PC-9 (cell line): ENCODE results near the gene SLC15A1. TPM values are rescaled to one million over a fixed set of nuclear protein-coding genes. Genes with fewer than 3 reads are reported as not detected.

Experiments
- BruUV-seq: library from RNA; stranded (reverse); fragments of 400-500 nt; replicated peaks from 2 replicates; lab custom pipeline; 2021; lab: Mats Ljungman, UMichigan
- CTCF ChIA-PET: fragments of 300-600 bp; sonication (Branson Sonifier 250); formaldehyde crosslinking; loops from one replicate; lab custom pipeline; 2022; ENCODE audit warnings: antibody characterized with exemption; lab: Charles Lee
- POLR2A ChIA-PET: fragments of 300-600 bp; sonication (Branson Sonifier 250); formaldehyde crosslinking; loops from one replicate; lab custom pipeline; 2022; ENCODE audit warnings: antibody characterized with exemption; ENCODE audit not compliant: unreplicated experiment; lab: Charles Lee
- DNase-seq, 2 experiments: peaks; one replicate each; pipeline versions ENCODE4 v3.0.0 to v3.0.0-alpha.2; 2015 to 2022; ENCODE audit warnings: mixed read lengths in 1 of 2
- H2AFZ ChIP-seq: fragments of 200-600 bp; sonication (generic); 2 replicates; pipeline ENCODE4 v1.8.1; 2017; ENCODE audit warnings: antibody characterized with exemption
- H3F3A ChIP-seq: fragments of 200-600 bp; sonication (generic); 2 replicates; pipeline ENCODE4 v1.8.1; 2017; ENCODE audit warnings: antibody characterized with exemption, mild to moderate bottlenecking, low read depth; ENCODE audit not compliant: insufficient read depth
- H3K27ac ChIP-seq: fragments of 200-600 bp; sonication (generic); 2 replicates; pipeline ENCODE4 v1.6.1; 2016; ENCODE audit warnings: mixed run types
- H3K27me3 ChIP-seq: fragments of 200-600 bp; sonication (generic); 2 replicates; pipeline ENCODE4 v1.6.1; 2016; ENCODE audit warnings: low read depth, mixed run types; ENCODE audit not compliant: insufficient read depth
- H3K36me3 ChIP-seq: fragments of 200-600 bp; sonication (generic); 2 replicates; pipeline ENCODE4 v1.6.1; 2016; ENCODE audit warnings: low read depth, mixed run types
- H3K4me1 ChIP-seq: fragments of 200-600 bp; sonication (generic); replicated peaks from 2 replicates; pipeline ENCODE4 v1.6.1; 2016; ENCODE audit warnings: mixed run types; ENCODE audit not compliant: insufficient read depth
- H3K4me2 ChIP-seq: fragments of 200-600 bp; sonication (generic); 2 replicates; pipeline ENCODE4 v1.6.1; 2017; ENCODE audit warnings: mixed run types
- H3K4me3 ChIP-seq: fragments of 200-600 bp; sonication (generic); 2 replicates; pipeline ENCODE4 v1.6.1; 2016; ENCODE audit warnings: mixed run types
- H3K79me2 ChIP-seq: fragments of 200-600 bp; sonication (generic); 2 replicates; pipeline ENCODE4 v1.6.1; 2017; ENCODE audit warnings: low read depth, mixed run types
- H3K9me2 ChIP-seq: fragments of 200-600 bp; sonication (generic); 2 replicates; pipeline ENCODE4 v1.8.1; 2017; ENCODE audit warnings: mild to moderate bottlenecking; ENCODE audit not compliant: insufficient read depth
- H3K9me3 ChIP-seq: fragments of 200-600 bp; sonication (generic); 2 replicates; pipeline ENCODE4 v1.8.1; 2016; ENCODE audit warnings: low read depth; ENCODE audit not compliant: insufficient read depth
- H4K20me1 ChIP-seq: fragments of 200-600 bp; sonication (generic); 2 replicates; pipeline ENCODE4 v1.8.1; 2017; ENCODE audit not compliant: insufficient read depth
- EZH2 ChIP-seq: fragments of 200-600 bp; sonication (generic); IDR thresholded peaks from 2 replicates; pipeline ENCODE4 v1.8.0; 2017; ENCODE audit warnings: antibody characterized with exemption, low read depth
- intact Hi-C: fragments of 100-400 bp; cut with micrococcal nuclease; formaldehyde crosslinking; loops from one replicate; pipeline ENCODE4 v1.10.0; 2022; ENCODE audit not compliant: unreplicated experiment
- total RNA-seq: library from RNA; stranded (reverse); gene quantifications from 2 replicates; pipeline ENCODE4 v1.2.3, GENCODE V29; 2021
- TF ChIP-seq, protein P1 (sequence below): fragments of 200-600 bp; sonication (generic); conservative IDR thresholded peaks from 2 replicates; pipeline ENCODE4 v1.6.1; 2017; ENCODE audit warnings: mixed run types, antibody characterized with exemption, mild to moderate bottlenecking, moderate library complexity

Gene SLC15A1
- total RNA-seq, 1 experiment from 2014 or later = 0.55 TPM

DNA sequence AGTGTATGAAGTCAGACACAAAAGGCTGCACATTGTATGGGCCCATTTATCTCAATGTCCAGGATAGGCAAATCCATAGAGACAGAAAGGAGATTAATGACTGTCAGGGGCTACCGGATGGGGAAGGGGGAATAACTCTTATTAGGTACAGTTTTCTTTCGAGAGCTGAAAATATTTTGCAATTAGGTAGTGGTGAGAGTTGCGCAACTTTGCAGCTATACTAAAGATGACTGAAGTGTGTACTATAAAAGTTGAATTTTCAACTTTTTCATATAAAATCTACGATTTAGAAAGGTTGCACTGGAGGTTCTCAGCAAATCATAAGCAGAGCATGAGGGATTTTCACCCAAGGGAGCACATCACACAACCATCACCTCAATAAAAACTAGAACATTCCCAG lies 16.1 kb upstream of the SLC15A1 start:
- Histone ChIP-seq H3K4me1 (no peaks in the 10 kb centered on the region), H3K4me2 (no peak overlapping the region), H3K4me3 (no peak overlapping the region), H3K9me3 (peaks cover 20% of the 10 kb centered on the region; the same call in 1 of the 2 replicates), H3K27ac (no peak overlapping the region), H3K27me3 (peaks cover 6% of the 10 kb centered on the region; the same call in 1 of the 2 replicates), H2AFZ (no peak overlapping the region), H3K79me2 (no peaks in the 10 kb centered on the region), H4K20me1 (no peaks in the 10 kb centered on the region), H3K9me2 (no peaks in the 10 kb centered on the region), H3F3A (no peaks in the 10 kb centered on the region), H3K36me3 (no peaks in the 10 kb centered on the region)
- ChIA-PET POLR2A (no interaction called here), CTCF (no interaction called here)
- no peak for TF ChIP-seq EZH2
- intact Hi-C loops = no loop called here
- no TSS peak for BruUV-seq
- DNase-seq = no peak

DNA sequence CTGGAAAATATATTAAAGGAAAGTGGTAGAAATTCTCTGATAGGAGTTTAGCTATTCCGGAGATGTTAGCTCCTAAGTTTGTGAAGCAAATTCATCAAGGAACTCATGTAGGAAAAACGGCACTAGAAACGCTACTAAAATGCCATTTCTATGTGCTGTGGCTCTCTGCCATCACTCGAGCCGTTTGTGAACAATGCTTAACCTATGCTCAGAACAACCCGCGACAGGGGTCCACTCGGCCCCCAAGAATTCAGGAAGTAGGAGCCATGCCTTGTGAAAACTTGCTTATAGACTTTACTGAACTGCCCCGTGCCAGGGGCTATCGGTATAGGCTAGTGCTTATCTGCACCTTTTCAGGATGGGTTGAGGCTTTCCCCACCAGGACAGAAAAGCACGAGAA lies 14.2 kb upstream of the SLC15A1 start:
- intact Hi-C loops = no loop called here
- ChIA-PET CTCF (no interaction called here), POLR2A (no interaction called here)
- Histone ChIP-seq H3K4me2 (no peak overlapping the region), H2AFZ (no peak overlapping the region), H3K79me2 (no peaks in the 10 kb centered on the region), H3K27ac (no peak overlapping the region), H3K27me3 (peaks cover 6% of the 10 kb centered on the region; the same call in 1 of the 2 replicates), H3K9me3 (peaks cover 20% of the 10 kb centered on the region; the same call in 1 of the 2 replicates), H4K20me1 (no peaks in the 10 kb centered on the region), H3K4me1 (no peaks in the 10 kb centered on the region), H3K36me3 (no peaks in the 10 kb centered on the region), H3K4me3 (no peak overlapping the region), H3F3A (no peaks in the 10 kb centered on the region), H3K9me2 (no peaks in the 10 kb centered on the region)
- DNase-seq = no peak
- BruUV-seq = no TSS peak
- TF ChIP-seq, protein P1, sequence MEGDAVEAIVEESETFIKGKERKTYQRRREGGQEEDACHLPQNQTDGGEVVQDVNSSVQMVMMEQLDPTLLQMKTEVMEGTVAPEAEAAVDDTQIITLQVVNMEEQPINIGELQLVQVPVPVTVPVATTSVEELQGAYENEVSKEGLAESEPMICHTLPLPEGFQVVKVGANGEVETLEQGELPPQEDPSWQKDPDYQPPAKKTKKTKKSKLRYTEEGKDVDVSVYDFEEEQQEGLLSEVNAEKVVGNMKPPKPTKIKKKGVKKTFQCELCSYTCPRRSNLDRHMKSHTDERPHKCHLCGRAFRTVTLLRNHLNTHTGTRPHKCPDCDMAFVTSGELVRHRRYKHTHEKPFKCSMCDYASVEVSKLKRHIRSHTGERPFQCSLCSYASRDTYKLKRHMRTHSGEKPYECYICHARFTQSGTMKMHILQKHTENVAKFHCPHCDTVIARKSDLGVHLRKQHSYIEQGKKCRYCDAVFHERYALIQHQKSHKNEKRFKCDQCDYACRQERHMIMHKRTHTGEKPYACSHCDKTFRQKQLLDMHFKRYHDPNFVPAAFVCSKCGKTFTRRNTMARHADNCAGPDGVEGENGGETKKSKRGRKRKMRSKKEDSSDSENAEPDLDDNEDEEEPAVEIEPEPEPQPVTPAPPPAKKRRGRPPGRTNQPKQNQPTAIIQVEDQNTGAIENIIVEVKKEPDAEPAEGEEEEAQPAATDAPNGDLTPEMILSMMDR = no peak
- no peak for TF ChIP-seq EZH2

DNA sequence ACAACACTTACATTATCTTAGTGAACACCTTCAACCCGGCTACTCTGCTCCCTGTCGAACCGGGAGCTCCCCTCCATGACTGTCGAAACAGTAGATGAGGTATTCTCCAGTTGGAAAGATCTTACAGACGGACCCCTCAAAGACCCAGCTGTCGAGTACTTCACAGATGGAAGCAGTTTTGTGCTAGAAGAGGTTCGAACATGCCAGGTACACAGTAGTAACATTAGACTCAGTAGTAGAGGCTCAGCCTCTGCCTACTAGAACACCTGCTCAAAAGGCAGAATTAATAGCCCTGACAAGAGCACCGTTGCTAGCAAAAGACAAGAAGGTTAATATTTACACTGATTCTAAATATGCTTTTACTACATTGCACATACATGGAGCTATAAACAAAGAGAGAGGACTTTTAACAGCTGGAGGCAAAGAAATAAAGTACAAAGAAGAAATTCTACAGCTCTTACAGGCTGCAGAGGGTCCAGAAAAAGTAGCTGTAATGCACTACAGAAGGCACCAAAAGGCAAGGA lies 13.6 kb upstream of the SLC15A1 start:
- Histone ChIP-seq H2AFZ (no peak overlapping the region), H3K4me2 (no peak overlapping the region), H3F3A (no peaks in the 10 kb centered on the region), H3K27ac (no peak overlapping the region), H3K4me1 (no peaks in the 10 kb centered on the region), H3K4me3 (no peak overlapping the region), H3K9me3 (peaks cover 20% of the 10 kb centered on the region; the same call in 1 of the 2 replicates), H3K79me2 (no peaks in the 10 kb centered on the region), H4K20me1 (no peaks in the 10 kb centered on the region), H3K36me3 (no peaks in the 10 kb centered on the region), H3K9me2 (no peaks in the 10 kb centered on the region), H3K27me3 (peaks cover 6% of the 10 kb centered on the region; the same call in 1 of the 2 replicates)
- intact Hi-C loops = no loop called here
- ChIA-PET CTCF (no interaction called here), POLR2A (no interaction called here)
- no peak for DNase-seq
- no peak for TF ChIP-seq EZH2
- TF ChIP-seq, protein P1 = no peak
- no TSS peak for BruUV-seq
